ENCODE measurements around the gene PCDHB7.
A peak's percentile ranks its signal among the peaks of the same experiment; 100 is the strongest.
"Not testable (repeated sequence)": the region's sequence is repeated elsewhere in the genome, so short reads cannot be mapped to it uniquely, and the experiment has no call there.

Gene PCDHB7

GRCh38 chr5:141172381-141173204 lies at the start of gene PCDHB7:
TSS of gene PCDHB7 (plus strand) at chr5:141172644. CDS start at chr5:141172836, 192 bp downstream.
- TF ChIP-seq CTCF (IDR thresholded peaks at IDR 0.05; ENCODE audit: low read depth, low read length, missing control alignments) = peak; percentile 27
- no peak within 1 kb of the TSS for H3K4me3 ChIP-seq (ENCODE audit: low read depth, low read length)
- DNase-seq (ENCODE audit: low read depth) = no peak

- DNase-seq (ENCODE audit: low read depth); H3K4me3 ChIP-seq (ENCODE audit: low read depth, low read length): not testable (repeated sequence)
Measured at GRCh38 chr5:141123396-141124135, 48.9 kb upstream of the PCDHB7 start.

GRCh38 chr5:141127305-141127704 lies 45.1 kb upstream of the PCDHB7 start:
- DNase-seq (ENCODE audit: low read depth) = no peak
- no peak overlapping the region for H3K4me3 ChIP-seq (ENCODE audit: low read depth, low read length)
- no peak for TF ChIP-seq CTCF (IDR thresholded peaks at IDR 0.05; ENCODE audit: low read depth, low read length, missing control alignments)

GRCh38 chr5:141135030-141135717 lies 37.3 kb upstream of the PCDHB7 start, which contains the start of gene PCDHB5:
TSS of gene PCDHB5 (plus strand) at chr5:141135206. CDS start at chr5:141135435, 229 bp downstream.
- H3K4me3 ChIP-seq (ENCODE audit: low read depth, low read length) = no peak within 1 kb of the TSS
- DNase-seq (ENCODE audit: low read depth) = no peak
- peak; percentile 18 for TF ChIP-seq CTCF (IDR thresholded peaks at IDR 0.05; ENCODE audit: low read depth, low read length, missing control alignments)

- no peak for TF ChIP-seq CTCF (IDR thresholded peaks at IDR 0.05; ENCODE audit: low read depth, low read length, missing control alignments)
- no peak for DNase-seq (ENCODE audit: low read depth)
- no peak overlapping the region for H3K4me3 ChIP-seq (ENCODE audit: low read depth, low read length)
Measured at GRCh38 chr5:141135718-141136266, 36.7 kb upstream of the PCDHB7 start.

GRCh38 chr5:141137346-141137745 lies 35.1 kb upstream of the PCDHB7 start:
- H3K4me3 ChIP-seq (ENCODE audit: low read depth, low read length); DNase-seq (ENCODE audit: low read depth): not testable (repeated sequence)

GRCh38 chr5:141149812-141150211 lies 22.6 kb upstream of the PCDHB7 start, which contains the start of gene PCDHB6:
TSS of gene PCDHB6 (plus strand) at chr5:141150057. CDS start at chr5:141150258, 201 bp downstream.
- TF ChIP-seq CTCF (IDR thresholded peaks at IDR 0.05; ENCODE audit: low read depth, low read length, missing control alignments) = no peak
- DNase-seq (ENCODE audit: low read depth) = no peak
- no peak within 1 kb of the TSS for H3K4me3 ChIP-seq (ENCODE audit: low read depth, low read length)
